T-helper 1 cell treated with Interleukin-12 subunit alpha and Interleukin-12 subunit beta and Interleukin-4 antibody, amounts not matched to agents 30 ng/mL and 1 ng/mL, for 36 hours (primary cell): ENCODE data around the gene NAT8L. TPM values are rescaled to one million over a fixed set of nuclear protein-coding genes. Genes with fewer than 3 reads are reported as not detected.

Experiments used
- total RNA-seq: library from RNA; stranded (reverse); gene quantifications from 2 replicates; pipeline ENCODE4 v1.2.3, GENCODE V29; 2022

Gene NAT8L
- total RNA-seq, 1 donor from 2014 or later, result 5.2 TPM

Other genes starting within 250 kb of the NAT8L start
- gene LETM1, start 203.2 kb upstream of the NAT8L start, total RNA-seq, result 64.9 and 69.2 TPM in 2 replicates
- 196 and 203 TPM in 2 replicates for gene NSD2, start 187.9 kb upstream of the NAT8L start, total RNA-seq
- gene NELFA, start 50.4 kb upstream of the NAT8L start, total RNA-seq, result 37.8 and 39.2 TPM in 2 replicates
- 21.6 and 25.9 TPM in 2 replicates for gene HAUS3, start 182.8 kb downstream of the NAT8L start, total RNA-seq
- 7.6 and 9.4 TPM in 2 replicates for gene POLN, start 182.8 kb downstream of the NAT8L start, total RNA-seq
- 22.5 and 25.1 TPM in 2 replicates for gene MXD4, start 202.8 kb downstream of the NAT8L start, total RNA-seq